K562 (cell line): ENCODE data around the gene SIRT2. TPM values are rescaled to one million over a fixed set of nuclear protein-coding genes. Genes with fewer than 3 reads are reported as not detected.

Experiments
- ATAC-seq: fragments of 200-7000 bp; cut with Tn5 transposase; 3 replicates; pipeline ENCODE4 v1.9.1; 2020; ENCODE audit warnings: moderate library complexity
- BruUV-seq: library from RNA; stranded (reverse); fragments of 400-500 nt; replicated peaks from 2 replicates; lab custom pipeline; 2021; lab: Mats Ljungman, UMichigan
- CTCF ChIA-PET: fragments of 300-600 bp; formaldehyde crosslinking; extraction: SDS; loops from one replicate; lab custom pipeline; 2021; ENCODE audit warnings: low intra/inter-chr PET ratio; lab: Yijun Ruan, JAX
- POLR2A ChIA-PET: fragments of 300-600, 350-650 bp; sonication (Branson Sonifier 250); formaldehyde crosslinking; extraction: SDS; loops from one replicate; lab custom pipeline; 2021; ENCODE audit warnings: antibody characterized with exemption, inconsistent platforms; lab: Yijun Ruan, JAX
- DNase-seq, 4 experiments: peaks; one replicate each; pipeline versions ENCODE4 v3.0.0 to v3.0.0-alpha.2; 2011 to 2018; ENCODE audit warnings: low spot score in 3 of 4, mixed read lengths in 3 of 4; ENCODE audit errors: extremely low read depth in 1 of 4
- FAIRE-seq: peaks from 2 replicates; lab custom pipeline; 2011; peaks lifted over from hg19 to GRCh38; lab: Jason Lieb, UNC
- H2AFZ ChIP-seq: 2 replicates; pipeline ENCODE4 v1.6.0; 2011; ENCODE audit warnings: low read depth, low read length, control low read depth, inconsistent platforms
- H3K27ac ChIP-seq: fragments of 200-600 bp; 3 replicates; pipeline ENCODE4 v1.8.0; 2011; ENCODE audit warnings: low read depth, mild to moderate bottlenecking, control low read depth, inconsistent platforms, low read length, moderate library complexity, mixed read lengths; ENCODE audit errors: extremely low read depth
- H3K27me3 ChIP-seq, 2 experiments: fragments of 300-600 bp in 1 of 2; 2 replicates in 1 of 2; 3 replicates in 1 of 2; pipeline versions ENCODE4 v1.6.0 to v1.8.0; 2011; ENCODE audit warnings: inconsistent platforms in 2 of 2, low read length in 2 of 2, mild to moderate bottlenecking in 1 of 2, mixed read lengths in 1 of 2, moderate library complexity in 1 of 2; ENCODE audit not compliant: control insufficient read depth in 2 of 2, insufficient read depth in 2 of 2
- H3K36me3 ChIP-seq: fragments of 300-600 bp; 3 replicates; pipeline ENCODE4 v1.8.0; 2011; ENCODE audit warnings: mild to moderate bottlenecking, low read length, inconsistent platforms; ENCODE audit not compliant: control insufficient read depth, insufficient read depth
- H3K4me1 ChIP-seq, 2 experiments: fragments of 200-600 bp in 1 of 2; replicated peaks in 1 of 2; 2 replicates in 1 of 2; 3 replicates in 1 of 2; pipeline versions ENCODE4 v1.5.1 to v1.8.0; 2011; ENCODE audit warnings: inconsistent platforms in 2 of 2, low read length in 2 of 2, mild to moderate bottlenecking in 1 of 2, mixed read lengths in 1 of 2, moderate library complexity in 1 of 2; ENCODE audit not compliant: control insufficient read depth in 2 of 2, insufficient read depth in 2 of 2
- H3K4me2 ChIP-seq: 2 replicates; pipeline ENCODE4 v1.6.1; 2011; ENCODE audit warnings: low read length, control low read depth, inconsistent platforms, mixed read lengths; ENCODE audit not compliant: insufficient read depth
- H3K4me3 ChIP-seq: fragments of 200-600 bp; sonication (generic), shearing (Covaris generic); 2 replicates; pipeline ENCODE4 v1.5.1; 2016; ENCODE audit warnings: control low read depth, inconsistent platforms
- H3K79me2 ChIP-seq: fragments of 200-600 bp; 3 replicates; pipeline ENCODE4 v1.8.0; 2011; ENCODE audit warnings: low read length, inconsistent platforms; ENCODE audit not compliant: control insufficient read depth, insufficient read depth
- H3K9ac ChIP-seq, 2 experiments: 2 replicates each; pipeline versions ENCODE4 v1.6.0 to v1.6.1; 2011; ENCODE audit warnings: low read depth in 2 of 2, low read length in 2 of 2, control low read depth in 1 of 2, inconsistent platforms in 1 of 2, mild to moderate bottlenecking in 1 of 2, mixed read lengths in 1 of 2; ENCODE audit not compliant: insufficient read depth in 1 of 2
- H3K9me1 ChIP-seq: one replicate; pipeline ENCODE4 v1.6.0; 2011; ENCODE audit warnings: inconsistent platforms, mild to moderate bottlenecking, low read length, moderate library complexity; ENCODE audit not compliant: control insufficient read depth, insufficient read depth
- H3K9me3 ChIP-seq: replicated peaks from 2 replicates; pipeline ENCODE4 v1.5.1; 2011; ENCODE audit warnings: low read depth, low read length, inconsistent platforms; ENCODE audit not compliant: control insufficient read depth, insufficient read depth
- H4K20me1 ChIP-seq: replicated peaks from 2 replicates; pipeline ENCODE4 v1.6.1; 2011; ENCODE audit warnings: low read length, inconsistent platforms, mixed read lengths; ENCODE audit not compliant: control insufficient read depth, insufficient read depth
- ARHGAP35 ChIP-seq: fragments of 450-650 bp; IDR thresholded peaks from 2 replicates; pipeline ENCODE4 v1.6.1; 2018; ENCODE audit not compliant: partially characterized antibody
- CEBPB ChIP-seq: fragments of 450-650 bp; IDR thresholded peaks from 2 replicates; pipeline ENCODE4 v1.6.1; 2016; ENCODE audit warnings: missing genetic modification characterization, missing compliant biosample characterization
- ETS2 ChIP-seq: IDR thresholded peaks from 2 replicates; pipeline ENCODE4 v1.6.1; 2016; ENCODE audit warnings: borderline replicate concordance, missing genetic modification characterization, mild to moderate bottlenecking, moderate library complexity, missing compliant biosample characterization; ENCODE audit not compliant: poor library complexity, severe bottlenecking
- JUN ChIP-seq, 2 experiments: sonication (generic) in 1 of 2; formaldehyde crosslinking in 1 of 2; IDR thresholded peaks; 2 replicates each; pipeline versions ENCODE4 v1.6.1 to v1.8.0; 2012 to 2022; ENCODE audit warnings: borderline replicate concordance in 2 of 2, mild to moderate bottlenecking in 2 of 2, improper control_type of control experiment in 1 of 2, low read depth in 1 of 2, low read length in 1 of 2, missing genetic modification reagents in 1 of 2
- POLR2G ChIP-seq: fragments of 200-400 bp; formaldehyde crosslinking; IDR thresholded peaks from 2 replicates; pipeline ENCODE4 v1.6.1; 2017; ENCODE audit warnings: low read depth, mild to moderate bottlenecking, antibody characterized with exemption, low read length, moderate library complexity
- RBM25 ChIP-seq: fragments of 200-400 bp; formaldehyde crosslinking; IDR thresholded peaks from 2 replicates; pipeline ENCODE4 v1.6.1; 2018; ENCODE audit warnings: low read length, low read depth, moderate library complexity; ENCODE audit not compliant: severe bottlenecking
- SNIP1 ChIP-seq: fragments of 450-650 bp; IDR thresholded peaks from 2 replicates; pipeline ENCODE4 v1.7.1; 2017; ENCODE audit warnings: low read depth, mild to moderate bottlenecking
- SREBF2 ChIP-seq: sonication (generic); formaldehyde crosslinking; IDR thresholded peaks from 2 replicates; pipeline ENCODE4 v1.4.0; 2020; ENCODE audit warnings: mild to moderate bottlenecking, missing genetic modification reagents
- SRSF7 ChIP-seq: fragments of 200-400 bp; formaldehyde crosslinking; optimal IDR thresholded peaks from 2 replicates; pipeline ENCODE3; 2017; ENCODE audit warnings: mild to moderate bottlenecking, low read depth, low read length
- ZFX ChIP-seq: sonication (generic); formaldehyde crosslinking; IDR thresholded peaks from 2 replicates; pipeline ENCODE4 v1.8.0; 2022; ENCODE audit warnings: mild to moderate bottlenecking, missing genetic modification reagents, moderate library complexity
- ZNF75A ChIP-seq: fragments of 450-650 bp; formaldehyde crosslinking; IDR thresholded peaks from 2 replicates; pipeline ENCODE4 v1.4.0; 2020; ENCODE audit warnings: mild to moderate bottlenecking
- ZNF785 ChIP-seq: fragments of 250-450 bp; sonication (Bioruptor Pico); IDR thresholded peaks from 2 replicates; pipeline ENCODE4 v1.4.0; 2020; ENCODE audit warnings: mild to moderate bottlenecking
- ZSCAN29 ChIP-seq: fragments of 450-650 bp; IDR thresholded peaks from 2 replicates; pipeline ENCODE4 v1.6.1; 2017
- WGBS: fragments of 100-300 bp; shearing (Covaris generic); methylation state at CpG from one replicate; pipeline ENCODE4 v1.1.6; 2016; ENCODE audit warnings: low coverage, mixed read lengths; ENCODE audit not compliant: insufficient coverage; ENCODE audit errors: missing lambda C conversion rate; 5-methylcytosine and 5-hydroxymethylcytosine counted together
- in situ Hi-C: fragments of 300-500 bp; cut with MboI; formaldehyde crosslinking; loops from 4 replicates; pipeline ENCODE4 v1.15.0; 2018; ENCODE audit warnings: inconsistent platforms, mixed read lengths
- intact Hi-C: fragments of 100-400 bp; cut with micrococcal nuclease; formaldehyde crosslinking; loops from 2 replicates; pipeline ENCODE4 v1.14.2; 2022
- polyA plus RNA-seq, 8 experiments: library from polyadenylated mRNA; depleted of rRNA in 4 of 8; stranded (reverse) in 5 of 8; unstranded in 3 of 8; fragments of >200 nt; fragmentation: Nextera tagmentation in 2 of 8; fragmentation: Illumina TruSeq in 1 of 8; extraction: Ambion mirVana in 2 of 8; extraction: Trizol in 1 of 8; gene quantifications; 2 replicates each; pipeline versions ENCODE4 v1.2.1 to v1.2.3, GENCODE V29; 2011 to 2014; ENCODE audit warnings: inconsistent platforms in 1 of 8, missing spikeins in 1 of 8
- total RNA-seq, 7 experiments: library from RNA; depleted of rRNA in 6 of 7; stranded (reverse); fragments of >200 nt in 6 of 7; fragmentation: Illumina TruSeq in 2 of 7; extraction: Trizol in 2 of 7; gene quantifications; 2 replicates each; pipeline versions ENCODE4 v1.2.1 to v1.2.3, GENCODE V29; 2011 to 2021; ENCODE audit warnings: low replicate concordance in 1 of 7
- TF ChIP-seq, protein P1 (sequence below), 2 experiments: IDR thresholded peaks; 2 replicates each; pipeline ENCODE4 v1.6.1; 2011; ENCODE audit warnings: borderline replicate concordance in 1 of 2, control low read depth in 1 of 2, low read depth in 1 of 2, low read length in 1 of 2, mild to moderate bottlenecking in 1 of 2, mixed read lengths in 1 of 2, moderate library complexity in 1 of 2; ENCODE audit not compliant: insufficient read depth in 1 of 2, insufficient read length in 1 of 2, poor library complexity in 1 of 2, severe bottlenecking in 1 of 2; ENCODE audit errors: extremely low read depth in 1 of 2
- TF ChIP-seq, protein P2 (sequence below), 2 experiments: IDR thresholded peaks; 2 replicates each; pipeline ENCODE4 v1.6.1; 2012; ENCODE audit warnings: improper control_type of control experiment in 2 of 2, low read depth in 2 of 2, low read length in 2 of 2, borderline replicate concordance in 1 of 2
- TF ChIP-seq, protein P3 (sequence below): sonication (generic); formaldehyde crosslinking; IDR thresholded peaks from 2 replicates; pipeline ENCODE4 v1.8.0; 2022; ENCODE audit warnings: mild to moderate bottlenecking, missing genetic modification reagents

The SIRT2 gene
- total and polyA plus RNA-seq, 9 of the 15 experiments (the other 6 are each of a cell fraction or from before 2014, with no cell fraction given): 2.3 to 35.2 (median 22.9) TPM

DNA sequence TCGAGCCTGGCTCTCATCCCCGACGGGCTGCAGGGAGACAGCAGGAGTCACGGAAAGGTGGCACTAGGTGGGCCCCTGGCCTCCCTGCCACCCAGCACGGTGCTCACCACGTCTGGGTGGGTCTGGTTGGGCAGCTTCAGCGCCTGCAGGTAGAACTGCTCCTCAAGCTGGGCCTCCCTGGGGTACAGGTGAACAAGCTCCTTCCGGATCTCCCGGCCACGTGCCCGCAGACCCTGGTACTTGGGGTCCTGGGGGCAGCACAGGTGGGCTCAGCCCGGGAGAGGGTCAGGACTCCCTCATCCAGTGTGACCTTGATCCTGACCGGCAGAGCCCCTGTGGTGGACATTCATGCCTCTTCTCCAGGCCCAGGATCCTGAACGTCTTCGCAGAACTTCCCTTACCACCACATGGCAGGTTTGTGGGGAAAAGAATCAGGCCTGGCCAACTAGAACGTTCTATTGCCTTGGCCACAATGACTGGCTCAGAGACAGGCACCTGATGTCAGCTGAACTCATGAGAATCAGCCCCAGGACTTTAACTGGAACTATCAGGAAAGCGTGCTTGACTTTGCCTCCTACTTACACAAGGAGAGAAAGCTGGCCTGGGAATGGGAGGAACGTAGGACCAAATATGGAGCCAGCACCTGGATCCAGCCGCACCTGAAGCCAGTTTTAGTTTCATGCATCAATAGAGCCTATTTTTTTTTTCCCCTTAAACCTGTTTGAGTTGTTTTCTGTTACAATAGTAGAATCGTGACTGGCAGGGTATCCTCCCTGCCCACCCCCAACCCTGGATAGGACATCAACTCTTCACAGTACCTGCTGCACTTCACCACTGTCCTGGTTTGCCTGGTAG lies 22.2 kb upstream of the SIRT2 start:
- Histone ChIP-seq H3K9me3 (no peaks in the 10 kb centered on the region), H3K4me3 (no peak overlapping the region), H3K4me2 (no peak overlapping the region), H3K4me1 (peaks cover 0 to 31% of the 10 kb centered on the region in 2 experiments; a peak in 3 of 5 replicates), H3K27me3 (no peaks in the 10 kb centered on the region), H3K36me3 (peaks cover 50% of the 10 kb centered on the region; the same call in 1 of the 3 replicates), H2AFZ (no peak overlapping the region), H3K27ac (no peak overlapping the region), H4K20me1 (no peaks in the 10 kb centered on the region), H3K79me2 (no peaks in the 10 kb centered on the region), H3K9ac (peak overlapping the region in 1 of 2 experiments; percentile 68; a peak in 2 of 4 replicates), H3K9me1 (no peaks in the 10 kb centered on the region)
- ChIA-PET CTCF (interaction anchor here (0.5 kb wide), 1 partner anchor 29 kb away, joined by 3 read pairs; no protein-coding TSS in a partner anchor), POLR2A (interaction anchor here (0.7 to 1.1 kb wide), 2 partner anchors 9 to 13 kb away, joined by 3 read pairs; partner anchors contain the start of genes MRPS12 and SARS2)
- 96% methylated on average over 11 of the region's 20 CpGs for WGBS
- in situ Hi-C loops (loop anchor here (10.0 kb wide), 1 partner anchor 397 kb away; no protein-coding TSS in a partner anchor), intact Hi-C loops (no loop called here)
- FAIRE-seq: no peak
- peak in 1 of 4 experiments; percentile 8 for DNase-seq
- no peak for ATAC-seq
- no TSS peak for BruUV-seq
- TF ChIP-seq, protein P1, sequence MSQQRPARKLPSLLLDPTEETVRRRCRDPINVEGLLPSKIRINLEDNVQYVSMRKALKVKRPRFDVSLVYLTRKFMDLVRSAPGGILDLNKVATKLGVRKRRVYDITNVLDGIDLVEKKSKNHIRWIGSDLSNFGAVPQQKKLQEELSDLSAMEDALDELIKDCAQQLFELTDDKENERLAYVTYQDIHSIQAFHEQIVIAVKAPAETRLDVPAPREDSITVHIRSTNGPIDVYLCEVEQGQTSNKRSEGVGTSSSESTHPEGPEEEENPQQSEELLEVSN (IDR thresholded peaks at IDR 0.05; ENCODE audit: borderline replicate concordance in 1 of 2, extremely low read depth in 1 of 2, insufficient read depth in 1 of 2, insufficient read length in 1 of 2, low read depth in 1 of 2, low read length in 1 of 2, poor library complexity in 1 of 2, severe bottlenecking in 1 of 2): no peak
- TF ChIP-seq, protein P2, sequence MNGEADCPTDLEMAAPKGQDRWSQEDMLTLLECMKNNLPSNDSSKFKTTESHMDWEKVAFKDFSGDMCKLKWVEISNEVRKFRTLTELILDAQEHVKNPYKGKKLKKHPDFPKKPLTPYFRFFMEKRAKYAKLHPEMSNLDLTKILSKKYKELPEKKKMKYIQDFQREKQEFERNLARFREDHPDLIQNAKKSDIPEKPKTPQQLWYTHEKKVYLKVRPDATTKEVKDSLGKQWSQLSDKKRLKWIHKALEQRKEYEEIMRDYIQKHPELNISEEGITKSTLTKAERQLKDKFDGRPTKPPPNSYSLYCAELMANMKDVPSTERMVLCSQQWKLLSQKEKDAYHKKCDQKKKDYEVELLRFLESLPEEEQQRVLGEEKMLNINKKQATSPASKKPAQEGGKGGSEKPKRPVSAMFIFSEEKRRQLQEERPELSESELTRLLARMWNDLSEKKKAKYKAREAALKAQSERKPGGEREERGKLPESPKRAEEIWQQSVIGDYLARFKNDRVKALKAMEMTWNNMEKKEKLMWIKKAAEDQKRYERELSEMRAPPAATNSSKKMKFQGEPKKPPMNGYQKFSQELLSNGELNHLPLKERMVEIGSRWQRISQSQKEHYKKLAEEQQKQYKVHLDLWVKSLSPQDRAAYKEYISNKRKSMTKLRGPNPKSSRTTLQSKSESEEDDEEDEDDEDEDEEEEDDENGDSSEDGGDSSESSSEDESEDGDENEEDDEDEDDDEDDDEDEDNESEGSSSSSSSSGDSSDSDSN (IDR thresholded peaks at IDR 0.05; ENCODE audit: borderline replicate concordance in 1 of 2, low read depth in 2 of 2, low read length in 2 of 2): no peak
- no peak for TF ChIP-seq ARHGAP35
- TF ChIP-seq POLR2G: peak; percentile 54; the same call in 1 of the 2 replicates
- no peak for TF ChIP-seq ETS2 (tag)
- no peak for TF ChIP-seq JUN (IDR thresholded peaks at IDR 0.05; ENCODE audit: borderline replicate concordance, low read depth, low read length)
- TF ChIP-seq JUN (CRISPR knock-in tag; IDR thresholded peaks at IDR 0.05; ENCODE audit: borderline replicate concordance): no peak
- no peak for TF ChIP-seq SRSF7
- no peak for TF ChIP-seq ZNF785 (CRISPR knock-in tag)
- TF ChIP-seq SREBF2: no peak
- TF ChIP-seq ZFX (CRISPR knock-in tag): no peak
- no peak for TF ChIP-seq ZNF75A (CRISPR knock-in tag)
- TF ChIP-seq, protein P3, sequence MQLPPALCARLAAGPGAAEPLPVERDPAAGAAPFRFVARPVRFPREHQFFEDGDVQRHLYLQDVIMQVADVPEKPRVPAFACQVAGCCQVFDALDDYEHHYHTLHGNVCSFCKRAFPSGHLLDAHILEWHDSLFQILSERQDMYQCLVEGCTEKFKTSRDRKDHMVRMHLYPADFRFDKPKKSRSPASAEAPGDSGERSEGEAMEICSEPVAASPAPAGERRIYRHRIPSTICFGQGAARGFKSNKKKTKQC: no peak
- peak; percentile 79 for TF ChIP-seq RBM25
- no peak for TF ChIP-seq ZSCAN29
- no peak for TF ChIP-seq SNIP1
- no peak for TF ChIP-seq CEBPB (tag)
